ENCODE results near the gene EBF3. TPM values are rescaled to one million over a fixed set of nuclear protein-coding genes. Genes with fewer than 3 reads are reported as not detected.

Gene EBF3
- total and polyA plus RNA-seq, 9 of the 15 experiments (the other 6 are each of a cell fraction or from before 2014, with no cell fraction given), result not detected

GRCh38 chr10:129853562-129853903 lies 110.5 kb downstream of the EBF3 start:
- H3K9ac ChIP-seq (ENCODE audit: insufficient read depth in 1 of 2, low read depth in 2 of 2, low read length in 2 of 2), result no peak overlapping the region
- FAIRE-seq, result no peak
- H3K9me3 ChIP-seq (replicated peaks; ENCODE audit: control insufficient read depth, insufficient read depth, low read depth, low read length), result no peaks in the 10 kb centered on the region
- CTCF ChIA-PET (ENCODE audit: low intra/inter-chr PET ratio), result no interaction called here
- no peaks in the 10 kb centered on the region for H3K9me1 ChIP-seq (ENCODE audit: control insufficient read depth, insufficient read depth, low read length)
- no peak overlapping the region for H3K4me2 ChIP-seq (ENCODE audit: insufficient read depth, low read length)
- H3K79me2 ChIP-seq (ENCODE audit: control insufficient read depth, insufficient read depth, low read length), result no peaks in the 10 kb centered on the region
- H3K27me3 ChIP-seq (ENCODE audit: control insufficient read depth in 2 of 2, insufficient read depth in 2 of 2, low read length in 2 of 2), result peaks cover 3 to 50% of the 10 kb centered on the region in 2 experiments; a peak in 3 of 5 replicates
- intact Hi-C loops (cut with micrococcal nuclease) (no loop called here), in situ Hi-C loops (cut with MboI) (no loop called here)
- peak in 1 of 4 experiments; percentile 9 for DNase-seq (ENCODE audit: extremely low read depth in 1 of 4, low spot score in 3 of 4)
- H4K20me1 ChIP-seq (replicated peaks; ENCODE audit: control insufficient read depth, insufficient read depth, low read length), result no peaks in the 10 kb centered on the region
- POLR2A ChIA-PET, result interaction anchor here (0.6 kb wide), 1 partner anchor 72 kb away, joined by 3 read pairs; no protein-coding TSS in a partner anchor
- no peak overlapping the region for H3K4me3 ChIP-seq
- TF ChIP-seq HMGN3 (IDR thresholded peaks at IDR 0.05; ENCODE audit: borderline replicate concordance, extremely low read depth, insufficient read length, low read depth, low read length), result no peak
- TF ChIP-seq ZNF561 (CRISPR knock-in tag; conservative IDR thresholded peaks at IDR 0.05), result no peak
- TF ChIP-seq ZNF316 (IDR thresholded peaks at IDR 0.05), result peak; percentile 47
- TF ChIP-seq EHMT2 (IDR thresholded peaks at IDR 0.05), result no peak
- TF ChIP-seq ZNF212 (CRISPR knock-in tag; IDR thresholded peaks at IDR 0.05), result no peak
- TF ChIP-seq C11orf30 (IDR thresholded peaks at IDR 0.05; ENCODE audit: low read depth), result peak; percentile 38; the same call in 1 of the 2 replicates
- TF ChIP-seq SIN3B (IDR thresholded peaks at IDR 0.05; ENCODE audit: low read depth), result no peak
- TF ChIP-seq, protein P1, sequence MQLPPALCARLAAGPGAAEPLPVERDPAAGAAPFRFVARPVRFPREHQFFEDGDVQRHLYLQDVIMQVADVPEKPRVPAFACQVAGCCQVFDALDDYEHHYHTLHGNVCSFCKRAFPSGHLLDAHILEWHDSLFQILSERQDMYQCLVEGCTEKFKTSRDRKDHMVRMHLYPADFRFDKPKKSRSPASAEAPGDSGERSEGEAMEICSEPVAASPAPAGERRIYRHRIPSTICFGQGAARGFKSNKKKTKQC (CRISPR knock-in tag; IDR thresholded peaks at IDR 0.05), result no peak
- TF ChIP-seq MAFF (IDR thresholded peaks at IDR 0.05; ENCODE audit: low read length), result 0 out of 2 replicates have a peak, but pooled peaks have one; percentile 4
- TF ChIP-seq EGR1 (conservative IDR thresholded peaks at IDR 0.05), result no peak
- TF ChIP-seq MBD2 (IDR thresholded peaks at IDR 0.05; ENCODE audit: borderline replicate concordance, low read depth), result no peak
- TF ChIP-seq, protein P2, sequence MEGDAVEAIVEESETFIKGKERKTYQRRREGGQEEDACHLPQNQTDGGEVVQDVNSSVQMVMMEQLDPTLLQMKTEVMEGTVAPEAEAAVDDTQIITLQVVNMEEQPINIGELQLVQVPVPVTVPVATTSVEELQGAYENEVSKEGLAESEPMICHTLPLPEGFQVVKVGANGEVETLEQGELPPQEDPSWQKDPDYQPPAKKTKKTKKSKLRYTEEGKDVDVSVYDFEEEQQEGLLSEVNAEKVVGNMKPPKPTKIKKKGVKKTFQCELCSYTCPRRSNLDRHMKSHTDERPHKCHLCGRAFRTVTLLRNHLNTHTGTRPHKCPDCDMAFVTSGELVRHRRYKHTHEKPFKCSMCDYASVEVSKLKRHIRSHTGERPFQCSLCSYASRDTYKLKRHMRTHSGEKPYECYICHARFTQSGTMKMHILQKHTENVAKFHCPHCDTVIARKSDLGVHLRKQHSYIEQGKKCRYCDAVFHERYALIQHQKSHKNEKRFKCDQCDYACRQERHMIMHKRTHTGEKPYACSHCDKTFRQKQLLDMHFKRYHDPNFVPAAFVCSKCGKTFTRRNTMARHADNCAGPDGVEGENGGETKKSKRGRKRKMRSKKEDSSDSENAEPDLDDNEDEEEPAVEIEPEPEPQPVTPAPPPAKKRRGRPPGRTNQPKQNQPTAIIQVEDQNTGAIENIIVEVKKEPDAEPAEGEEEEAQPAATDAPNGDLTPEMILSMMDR (IDR thresholded peaks at IDR 0.05 in 2 of 3, conservative IDR thresholded peaks at IDR 0.05 in 1 of 3; ENCODE audit: insufficient read depth in 2 of 3, low read depth in 1 of 3, low read length in 3 of 3), result peak in 1 of 3 experiments; percentile 34; a peak in 2 of 6 replicates
- no peak for TF ChIP-seq CCAR2 (IDR thresholded peaks at IDR 0.05; ENCODE audit: low read depth, low read length)
- H3K36me3 ChIP-seq (ENCODE audit: control insufficient read depth, insufficient read depth, low read length), result no peaks in the 10 kb centered on the region
- H2AFZ ChIP-seq (ENCODE audit: low read depth, low read length), result no peak overlapping the region
- no TSS peak for BruUV-seq (replicated peaks)
- H3K27ac ChIP-seq (ENCODE audit: extremely low read depth, low read depth, low read length), result no peak overlapping the region
- no peaks in the 10 kb centered on the region for H3K4me1 ChIP-seq (replicated peaks in 1 of 2; ENCODE audit: control insufficient read depth in 2 of 2, insufficient read depth in 2 of 2, low read length in 2 of 2)
- 0% methylated on average over 2 of the region's 2 CpGs for WGBS (ENCODE audit: insufficient coverage, low coverage, missing lambda C conversion rate)
- ATAC-seq, result no peak
